B cell (primary cell): ENCODE measurements around the gene EGFL8.

Experiments
- EZH2 ChIP-seq: IDR thresholded peaks from 2 replicates; pipeline ENCODE4 v1.6.1; 2012; ENCODE audit warnings: borderline replicate concordance, low read depth, mild to moderate bottlenecking, moderate library complexity, low read length; ENCODE audit not compliant: insufficient read depth, poor library complexity, severe bottlenecking
- TF ChIP-seq, protein P1 (sequence below): fragments of 200-600 bp; IDR thresholded peaks from one replicate; pipeline ENCODE4 v1.8.0; 2022; ENCODE audit warnings: antibody characterized with exemption, mild to moderate bottlenecking

DNA sequence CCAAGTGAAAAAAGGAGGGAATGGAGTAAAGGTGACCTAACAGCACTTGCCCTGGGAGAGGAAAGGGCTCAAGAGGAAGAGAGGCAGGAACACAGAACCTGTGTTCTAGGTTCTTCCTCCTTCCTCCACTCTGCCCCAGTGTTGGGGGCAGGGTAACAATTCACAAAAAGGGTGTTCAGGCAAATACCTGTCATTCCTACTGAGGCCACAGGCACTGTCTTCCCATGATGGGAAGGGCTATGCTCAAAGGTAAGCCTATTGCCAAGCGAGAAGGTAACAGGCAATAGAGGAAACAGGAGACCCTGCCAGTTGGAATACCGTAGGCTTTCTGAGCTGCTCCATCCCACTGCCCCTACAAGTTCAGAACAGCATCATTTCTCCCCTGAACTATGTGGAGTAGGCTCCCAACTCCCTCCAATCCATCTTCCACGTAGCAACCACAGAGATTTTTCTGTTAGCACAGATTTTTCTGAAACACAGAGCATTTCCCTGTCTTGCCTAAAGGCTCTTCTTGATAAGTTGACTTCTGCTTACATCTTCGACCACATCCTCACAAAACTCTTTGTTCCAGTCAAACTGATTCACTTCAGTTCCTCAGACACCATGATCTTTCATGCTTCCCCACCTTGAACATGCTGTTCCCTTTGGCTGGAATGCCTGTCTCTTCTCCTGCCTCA, 8.8 kb downstream of the EGFL8 start:
- TF ChIP-seq, protein P1, sequence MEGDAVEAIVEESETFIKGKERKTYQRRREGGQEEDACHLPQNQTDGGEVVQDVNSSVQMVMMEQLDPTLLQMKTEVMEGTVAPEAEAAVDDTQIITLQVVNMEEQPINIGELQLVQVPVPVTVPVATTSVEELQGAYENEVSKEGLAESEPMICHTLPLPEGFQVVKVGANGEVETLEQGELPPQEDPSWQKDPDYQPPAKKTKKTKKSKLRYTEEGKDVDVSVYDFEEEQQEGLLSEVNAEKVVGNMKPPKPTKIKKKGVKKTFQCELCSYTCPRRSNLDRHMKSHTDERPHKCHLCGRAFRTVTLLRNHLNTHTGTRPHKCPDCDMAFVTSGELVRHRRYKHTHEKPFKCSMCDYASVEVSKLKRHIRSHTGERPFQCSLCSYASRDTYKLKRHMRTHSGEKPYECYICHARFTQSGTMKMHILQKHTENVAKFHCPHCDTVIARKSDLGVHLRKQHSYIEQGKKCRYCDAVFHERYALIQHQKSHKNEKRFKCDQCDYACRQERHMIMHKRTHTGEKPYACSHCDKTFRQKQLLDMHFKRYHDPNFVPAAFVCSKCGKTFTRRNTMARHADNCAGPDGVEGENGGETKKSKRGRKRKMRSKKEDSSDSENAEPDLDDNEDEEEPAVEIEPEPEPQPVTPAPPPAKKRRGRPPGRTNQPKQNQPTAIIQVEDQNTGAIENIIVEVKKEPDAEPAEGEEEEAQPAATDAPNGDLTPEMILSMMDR: no peak
- no peak for TF ChIP-seq EZH2
